Rectal smooth muscle tissue (tissue), 1 donor: ENCODE measurements around the gene PDE9A.

ENCODE experiments used
- H3K27ac ChIP-seq: one replicate; pipeline ENCODE4 v1.7.0; 2013; ENCODE audit warnings: low read depth, low read length, inconsistent platforms
- H3K27me3 ChIP-seq: one replicate; pipeline ENCODE4 v1.7.0; 2013; ENCODE audit warnings: low read length; ENCODE audit not compliant: control insufficient read depth, insufficient read depth
- H3K36me3 ChIP-seq: one replicate; pipeline ENCODE4 v1.7.0; 2013; ENCODE audit warnings: low read length; ENCODE audit not compliant: control insufficient read depth, insufficient read depth
- H3K4me1 ChIP-seq: one replicate; pipeline ENCODE4 v1.7.0; 2013; ENCODE audit warnings: low read length; ENCODE audit not compliant: control insufficient read depth, insufficient read depth
- H3K4me3 ChIP-seq: one replicate; pipeline ENCODE4 v1.7.0; 2013; ENCODE audit warnings: low read length
- H3K9ac ChIP-seq: one replicate; pipeline ENCODE4 v1.7.0; 2013; ENCODE audit warnings: low read length

Gene PDE9A

DNA sequence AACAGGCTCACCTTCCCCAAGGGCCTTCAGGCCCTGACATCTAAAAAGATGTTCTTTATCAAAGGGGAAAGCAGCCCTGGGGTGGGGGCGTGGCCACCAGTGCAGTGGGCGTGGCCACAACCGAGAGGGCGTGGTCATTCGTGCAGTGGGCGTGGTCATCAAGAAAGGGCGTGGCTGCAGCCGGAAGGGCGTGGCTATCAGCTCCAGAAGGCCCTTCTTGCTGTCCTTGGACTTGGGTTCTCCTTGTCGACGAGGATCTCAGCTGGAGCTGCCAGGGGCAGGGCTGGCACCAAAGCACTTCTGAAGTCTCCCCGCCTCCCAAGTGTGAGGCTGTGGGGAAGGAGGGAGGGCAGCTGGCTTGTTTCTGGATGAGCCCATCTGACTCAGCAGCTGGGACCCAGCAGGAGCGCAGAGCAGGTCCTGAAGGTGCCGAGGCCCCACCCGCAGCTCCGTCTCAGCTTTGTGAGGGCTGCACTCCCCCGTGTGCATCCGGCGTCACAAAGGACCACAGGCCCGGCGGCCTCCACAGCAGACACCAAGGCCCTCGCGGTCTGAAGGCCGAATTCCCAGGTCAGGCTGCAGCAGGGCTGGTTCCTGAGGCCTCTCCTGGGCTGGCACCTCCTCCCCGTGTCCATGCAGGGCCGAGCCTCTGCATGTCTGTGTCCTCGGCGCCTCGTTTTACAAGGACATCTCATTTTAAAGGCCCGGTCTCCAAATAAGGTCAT, 12.8 kb downstream of the PDE9A start:
- peaks cover 36% of the 10 kb centered on the region for H3K4me1 ChIP-seq
- H3K27me3 ChIP-seq = no peaks in the 10 kb centered on the region
- no peak overlapping the region for H3K9ac ChIP-seq
- no peak overlapping the region for H3K4me3 ChIP-seq
- no peaks in the 10 kb centered on the region for H3K36me3 ChIP-seq
- H3K27ac ChIP-seq = peak overlapping the region; percentile 82

DNA sequence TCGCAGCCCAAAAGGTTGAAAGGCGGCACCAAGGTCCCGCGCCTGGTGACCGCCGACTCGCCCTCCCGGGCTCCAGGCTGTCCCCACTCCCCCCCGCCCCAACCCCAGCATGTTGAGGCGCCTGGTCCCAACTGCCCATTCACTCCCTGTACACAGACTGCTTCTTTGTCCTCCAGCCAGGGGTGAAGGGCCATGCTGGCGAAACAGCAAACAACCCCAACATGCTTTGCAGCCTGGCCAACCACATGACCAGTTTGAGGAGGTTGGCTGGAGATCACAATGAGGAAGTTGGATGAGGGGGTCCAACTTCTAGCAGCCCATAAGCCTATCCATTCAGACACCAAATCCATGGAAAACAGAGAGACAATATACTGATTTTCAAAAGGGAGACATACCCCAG, 13.5 kb downstream of the PDE9A start:
- Histone ChIP-seq H3K36me3 (no peaks in the 10 kb centered on the region), H3K9ac (no peak overlapping the region), H3K4me3 (no peak overlapping the region), H3K27ac (peak overlapping the region; percentile 82), H3K4me1 (peaks cover 39% of the 10 kb centered on the region), H3K27me3 (no peaks in the 10 kb centered on the region)

DNA sequence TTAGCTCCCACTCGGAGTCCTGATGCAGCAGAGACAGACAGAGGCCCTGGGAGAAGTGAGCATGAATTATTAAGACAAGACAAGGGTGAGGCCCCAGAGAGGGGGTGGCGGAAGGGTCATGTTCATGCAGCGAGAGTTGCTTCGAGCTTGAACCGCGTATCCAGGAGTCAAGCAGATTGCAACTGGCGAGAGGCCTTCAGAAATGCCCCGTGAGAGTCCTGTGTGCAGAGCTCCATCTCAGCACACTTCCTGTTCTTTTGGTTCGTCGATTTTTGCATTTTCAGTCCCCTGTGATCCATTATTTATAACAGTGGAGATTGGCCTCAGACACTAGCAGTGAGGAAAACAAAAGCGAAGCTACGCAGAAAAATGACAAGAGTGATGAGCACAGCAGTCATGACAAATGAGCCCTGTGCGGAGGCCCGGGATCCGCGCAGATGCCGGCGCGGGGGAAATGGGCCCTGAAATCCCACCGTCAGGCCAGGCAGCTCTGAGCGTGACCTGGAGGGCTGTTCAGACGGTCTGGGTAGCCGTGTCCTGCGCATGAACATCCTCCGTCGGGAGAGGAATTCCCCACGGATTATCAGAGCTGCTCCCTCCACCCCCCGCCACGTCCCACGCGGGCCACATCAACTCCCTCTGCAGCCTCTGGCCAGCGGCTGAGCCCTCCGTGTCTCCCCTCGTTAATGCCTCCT, 15.0 kb downstream of the PDE9A start:
- Histone ChIP-seq H3K4me3 (peak overlapping the region; percentile 34), H3K36me3 (no peaks in the 10 kb centered on the region), H3K4me1 (peaks cover 41% of the 10 kb centered on the region), H3K27ac (peak overlapping the region; percentile 82), H3K27me3 (no peaks in the 10 kb centered on the region), H3K9ac (no peak overlapping the region)

DNA sequence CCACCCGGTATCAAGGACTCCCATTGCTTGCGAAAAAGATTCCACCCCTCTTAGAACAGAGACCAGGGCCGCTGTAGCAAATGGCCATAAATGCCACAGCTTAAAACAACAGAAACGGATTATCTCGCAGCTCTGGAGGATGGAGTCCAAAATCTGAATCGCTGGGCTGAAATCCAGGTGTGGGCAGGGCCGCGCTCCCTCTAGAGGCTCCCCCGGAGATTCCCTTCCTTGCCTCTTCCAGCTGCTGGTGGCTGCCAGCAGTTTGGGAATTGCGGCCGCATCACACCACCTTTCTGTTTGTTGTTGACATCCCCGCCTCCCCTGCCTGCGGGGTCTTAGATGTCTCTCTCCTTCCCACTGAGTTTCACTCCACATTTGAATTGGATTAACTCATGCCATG, 15.6 kb downstream of the PDE9A start:
- H3K27ac ChIP-seq = peak overlapping the region; percentile 82

DNA sequence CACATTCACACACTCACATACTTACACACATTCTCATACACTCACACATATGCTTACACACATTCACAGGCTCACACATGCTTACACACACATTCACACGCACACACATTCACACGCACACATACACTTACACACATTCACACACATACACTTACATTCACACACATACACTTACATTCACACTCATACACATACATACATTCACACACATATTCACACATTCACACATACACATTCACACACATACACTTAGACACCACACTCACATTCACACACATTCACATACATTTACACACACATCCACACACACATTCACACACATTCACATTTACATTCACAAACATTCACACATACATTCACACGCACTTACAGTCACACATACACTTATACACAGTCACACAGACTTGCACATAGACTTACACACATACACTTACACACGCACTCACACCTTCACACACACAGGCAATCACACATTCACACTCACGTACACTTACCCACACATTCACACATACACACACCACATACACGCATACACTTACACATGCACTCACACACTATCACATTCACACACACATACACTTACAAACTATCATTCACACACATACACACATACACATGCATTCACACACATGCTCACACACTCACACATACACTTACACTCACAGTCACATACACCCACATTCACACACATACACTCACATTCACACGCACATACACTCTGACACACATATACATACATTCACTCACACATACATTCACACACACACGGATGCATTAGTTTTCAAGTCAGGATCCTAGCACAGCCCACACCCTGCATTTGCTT, 16.8 kb downstream of the PDE9A start:
- Histone ChIP-seq H3K27ac (no peak overlapping the region), H3K4me3 (no peak overlapping the region), H3K4me1 (peaks cover 48% of the 10 kb centered on the region), H3K9ac (no peak overlapping the region), H3K36me3 (no peaks in the 10 kb centered on the region), H3K27me3 (no peaks in the 10 kb centered on the region)

More for the DNA sequence above, 15.6 kb downstream of the PDE9A start:
- no peaks in the 10 kb centered on the region for H3K36me3 ChIP-seq
- H3K9ac ChIP-seq = no peak overlapping the region
- H3K4me1 ChIP-seq = peaks cover 41% of the 10 kb centered on the region
- H3K4me3 ChIP-seq = peak overlapping the region; percentile 34
- H3K27me3 ChIP-seq = no peaks in the 10 kb centered on the region

DNA sequence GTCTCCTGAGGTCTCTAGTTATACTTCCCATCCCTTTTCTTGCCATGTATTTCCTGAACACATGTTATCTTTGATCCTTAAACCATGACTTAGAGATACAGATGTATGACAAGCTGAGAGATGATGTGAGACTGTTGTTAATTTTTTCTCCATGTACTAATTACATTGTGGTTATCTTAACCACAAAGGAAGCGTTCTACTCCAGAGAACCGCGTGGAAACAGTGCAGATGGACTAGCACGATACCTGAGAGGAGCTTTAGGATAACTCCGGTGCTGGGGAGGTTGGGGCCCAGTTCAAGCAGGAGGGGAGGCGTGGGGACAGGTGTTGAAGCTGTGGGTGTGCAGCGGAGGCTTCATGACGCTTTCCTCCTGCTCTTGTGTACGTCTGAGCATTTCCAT, 17.5 kb downstream of the PDE9A start:
- Histone ChIP-seq H3K27ac (no peak overlapping the region), H3K4me3 (no peak overlapping the region), H3K9ac (no peak overlapping the region), H3K36me3 (no peaks in the 10 kb centered on the region), H3K4me1 (peaks cover 46% of the 10 kb centered on the region), H3K27me3 (no peaks in the 10 kb centered on the region)

DNA sequence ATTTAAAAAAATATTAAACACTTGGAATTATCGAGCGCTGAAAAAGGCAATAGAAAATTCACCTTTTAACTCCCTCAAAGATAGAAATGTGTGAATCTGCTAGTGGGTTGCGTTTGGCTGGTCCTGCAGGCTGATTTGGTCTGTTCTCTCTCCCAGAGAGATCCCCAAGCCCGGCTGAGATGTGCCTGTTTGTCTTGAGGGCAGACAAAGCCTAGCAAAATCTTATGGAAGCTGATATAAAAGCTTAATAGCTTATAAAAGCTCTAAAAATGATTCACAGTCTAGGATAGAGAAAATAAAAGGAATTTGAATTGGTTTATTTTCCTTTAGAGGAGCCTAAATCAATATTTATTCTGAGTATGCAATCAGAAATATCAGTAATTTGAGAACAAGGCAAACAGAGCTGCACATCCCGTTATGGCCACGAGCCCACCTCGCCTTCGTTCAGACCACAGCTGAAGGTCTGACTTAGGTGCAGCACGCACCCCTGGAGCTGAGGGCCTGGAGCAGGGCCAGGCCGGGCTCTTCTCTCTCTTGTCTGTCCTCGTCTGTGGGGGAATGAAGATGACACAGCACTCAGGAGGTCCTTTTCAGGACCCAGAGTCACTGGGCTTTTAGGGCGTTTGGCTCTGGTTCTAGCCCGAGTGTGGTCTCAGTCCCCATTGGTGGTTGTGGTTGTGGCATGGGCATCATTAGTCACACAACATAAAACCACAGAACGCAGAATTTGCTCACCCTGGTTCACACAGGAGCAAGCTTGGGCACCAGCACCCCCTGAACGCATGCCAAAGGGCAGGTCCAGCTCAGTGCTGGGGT, 18.6 kb downstream of the PDE9A start:
- Histone ChIP-seq H3K4me1 (peaks cover 37% of the 10 kb centered on the region), H3K27me3 (no peaks in the 10 kb centered on the region), H3K9ac (no peak overlapping the region), H3K4me3 (no peak overlapping the region), H3K27ac (peak overlapping the region; percentile 81), H3K36me3 (no peaks in the 10 kb centered on the region)

DNA sequence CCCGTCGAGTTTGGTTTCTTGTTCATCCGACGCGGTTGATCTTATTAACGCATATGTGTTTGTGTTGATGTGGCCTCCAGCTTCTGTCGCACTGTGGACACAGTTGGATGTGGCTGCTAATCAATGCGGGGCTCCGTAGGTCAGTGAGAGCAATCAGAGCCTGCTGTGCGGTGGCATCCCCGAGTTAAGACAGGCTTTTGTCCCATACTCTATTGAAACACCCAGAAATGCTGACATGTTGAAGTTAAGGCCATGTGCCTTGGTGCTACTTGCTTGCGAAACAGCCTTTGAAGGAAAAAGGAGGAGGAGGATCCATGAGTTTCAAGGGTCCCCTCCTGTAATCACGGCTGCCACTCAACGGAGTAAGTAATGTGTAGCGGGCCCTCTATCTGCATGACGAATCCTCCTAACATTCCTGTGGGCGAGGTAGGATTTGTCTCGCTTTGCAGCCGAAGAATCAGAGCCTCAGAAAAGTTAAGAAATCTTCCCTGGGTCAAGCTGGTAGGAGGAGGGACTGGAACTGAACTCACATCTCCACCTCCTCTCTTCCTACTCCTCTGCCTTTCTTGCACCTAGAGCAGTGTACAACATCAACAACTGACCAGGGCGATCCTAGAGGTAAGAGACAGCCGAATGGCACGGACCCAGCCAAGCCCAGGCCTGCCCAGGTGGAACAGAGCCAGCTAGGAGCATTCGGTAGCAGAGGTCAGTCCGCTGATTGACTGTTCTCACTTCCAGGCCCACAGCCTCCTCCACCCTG, 19.5 kb downstream of the PDE9A start:
- H3K4me1 ChIP-seq = peaks cover 31% of the 10 kb centered on the region
- H3K9ac ChIP-seq = no peak overlapping the region
- H3K4me3 ChIP-seq = no peak overlapping the region
- H3K27ac ChIP-seq = peak overlapping the region; percentile 81
- H3K27me3 ChIP-seq = no peaks in the 10 kb centered on the region
- H3K36me3 ChIP-seq = no peaks in the 10 kb centered on the region

DNA sequence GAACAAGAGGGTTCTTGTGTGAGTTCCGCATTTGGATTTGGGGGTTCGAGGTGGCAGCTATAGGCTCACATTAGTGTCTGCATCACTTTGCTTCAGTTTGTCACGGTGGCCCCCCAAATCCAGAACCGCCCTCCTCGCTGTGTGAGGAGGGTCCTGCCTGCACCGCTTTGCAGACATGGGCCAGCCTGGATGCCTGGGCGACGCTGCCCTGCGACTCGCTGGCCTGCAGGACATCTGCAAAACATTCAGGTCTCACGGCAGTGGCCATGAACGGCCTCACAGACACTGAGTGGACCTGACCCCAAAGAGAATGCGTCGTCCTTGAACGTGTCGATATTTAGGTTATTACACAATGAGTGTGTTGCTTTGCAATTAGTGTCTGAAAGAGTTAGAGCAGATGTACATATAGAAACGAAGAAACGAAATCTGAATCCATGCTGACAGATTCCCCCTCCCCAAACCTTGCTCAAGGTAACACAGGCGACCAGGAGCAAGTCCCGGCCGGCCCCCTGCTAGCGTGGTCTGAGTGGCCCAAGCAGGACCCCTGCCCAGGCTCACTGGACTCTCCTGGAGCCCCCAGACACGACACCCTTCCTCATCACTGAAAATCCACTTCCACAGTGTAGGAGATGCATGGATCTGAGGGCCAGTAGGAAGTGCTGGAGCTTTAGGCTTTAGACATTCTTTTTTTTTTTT, 20.4 kb downstream of the PDE9A start:
- Histone ChIP-seq H3K27me3 (no peaks in the 10 kb centered on the region), H3K36me3 (no peaks in the 10 kb centered on the region), H3K4me3 (no peak overlapping the region), H3K27ac (peak overlapping the region; percentile 81), H3K9ac (peak overlapping the region; percentile 19), H3K4me1 (peaks cover 29% of the 10 kb centered on the region)

DNA sequence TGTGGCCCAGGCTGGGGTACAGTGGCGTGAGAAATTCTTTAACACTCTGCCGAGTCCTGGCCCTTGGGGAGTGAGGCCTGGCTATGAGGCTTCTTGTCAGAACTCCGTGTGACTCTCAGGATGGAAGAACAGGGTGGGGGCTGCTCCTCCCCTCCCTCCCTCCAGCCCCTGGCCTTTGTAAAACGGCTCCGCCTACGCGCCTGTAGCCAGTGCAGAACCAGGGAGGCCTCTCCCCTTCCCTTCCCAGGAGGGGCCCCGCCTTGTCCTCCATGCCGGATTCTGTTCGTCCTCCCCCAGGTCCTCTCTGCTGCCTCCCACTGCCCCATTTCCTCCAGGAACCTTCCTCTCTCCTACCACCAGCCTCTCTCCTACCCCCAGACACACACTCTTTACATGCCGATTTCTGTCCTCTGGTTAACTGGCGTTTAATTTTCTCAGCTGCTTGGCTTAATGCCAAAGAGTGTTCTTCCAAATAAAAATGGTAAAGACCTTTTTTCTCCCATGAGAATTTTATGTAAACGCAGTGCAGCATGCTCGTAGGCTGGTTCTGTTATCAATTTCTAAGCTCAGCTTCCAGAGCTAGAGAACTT, 21.0 kb downstream of the PDE9A start:
- H3K27ac ChIP-seq = peak overlapping the region; percentile 81

DNA sequence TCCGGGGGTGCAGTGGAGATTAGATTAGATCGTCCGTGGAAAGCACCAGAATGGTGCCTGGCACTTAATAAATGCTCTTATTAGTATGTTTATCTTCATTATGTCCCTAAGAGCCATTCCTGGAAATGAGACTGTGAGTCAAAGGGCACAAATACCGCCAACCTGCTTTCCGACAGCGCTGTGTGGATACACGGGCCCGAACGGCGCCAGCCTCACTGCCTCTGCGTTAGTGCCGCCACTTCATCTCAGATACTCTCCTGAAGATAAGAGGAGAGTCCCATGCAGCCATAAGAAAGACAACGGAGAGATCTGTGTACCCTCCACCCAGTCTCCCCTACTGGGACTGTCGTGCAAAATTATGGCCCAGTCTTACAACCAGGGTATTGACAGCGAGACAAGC, 22.0 kb downstream of the PDE9A start:
- Histone ChIP-seq H3K9ac (no peak overlapping the region), H3K4me1 (peaks cover 26% of the 10 kb centered on the region), H3K27ac (peak overlapping the region; percentile 26), H3K4me3 (no peak overlapping the region), H3K27me3 (no peaks in the 10 kb centered on the region), H3K36me3 (no peaks in the 10 kb centered on the region)

More for the DNA sequence above, 21.0 kb downstream of the PDE9A start:
- Histone ChIP-seq H3K9ac (peak overlapping the region; percentile 19), H3K4me1 (peaks cover 26% of the 10 kb centered on the region), H3K27me3 (no peaks in the 10 kb centered on the region), H3K36me3 (no peaks in the 10 kb centered on the region), H3K4me3 (peak overlapping the region; percentile 50)
